ENCODE measurements around the gene NTHL1. TPM values are rescaled to one million over a fixed set of nuclear protein-coding genes. Genes with fewer than 3 reads are reported as not detected.

Gene NTHL1
- total RNA-seq, 1 experiment from 2014 or later: 51.6 TPM

DNA sequence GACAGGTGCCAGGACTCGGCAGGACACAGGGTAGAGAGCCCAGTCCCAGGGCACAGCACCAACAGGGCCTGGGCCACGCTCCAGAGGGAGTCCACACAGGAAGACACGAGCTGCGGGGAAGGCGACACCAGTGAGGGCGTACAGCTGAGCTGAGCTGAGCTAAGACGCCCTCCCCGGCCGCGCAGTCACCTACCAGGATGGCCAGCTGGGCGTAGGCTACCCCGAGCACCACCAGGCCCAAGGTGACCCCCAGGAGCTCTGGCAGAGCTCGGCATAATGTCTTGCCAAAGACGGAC lies 42.8 kb upstream of the NTHL1 start:
- Histone ChIP-seq H3K27me3 (replicated peaks; ENCODE audit: insufficient read depth, low read depth, low read length, poor library complexity) (no peaks in the 10 kb centered on the region), H3K4me1 (ENCODE audit: insufficient read depth, low read length, poor library complexity, severe bottlenecking) (no peaks in the 10 kb centered on the region), H3K36me3 (ENCODE audit: insufficient read depth, low read length, poor library complexity, severe bottlenecking) (peaks cover 57% of the 10 kb centered on the region), H3K4me3 (ENCODE audit: low read depth, low read length, poor library complexity, severe bottlenecking) (no peak overlapping the region), H3K9me3 (ENCODE audit: low read depth, low read length, poor library complexity, severe bottlenecking) (no peaks in the 10 kb centered on the region), H3K27ac (ENCODE audit: low read depth, low read length, poor library complexity, severe bottlenecking) (no peak overlapping the region)
- TF ChIP-seq EZH2 (IDR thresholded peaks at IDR 0.05; ENCODE audit: borderline replicate concordance, low read depth, low read length, poor library complexity, severe bottlenecking) (no peak), CTCF (conservative IDR thresholded peaks at IDR 0.05; ENCODE audit: low read depth, low read length) (no peak)
- CTCF ChIA-PET: no interaction called here
- no peak for DNase-seq (ENCODE audit: low spot score)
- BruUV-seq (replicated peaks): no TSS peak
- POLR2A ChIA-PET (ENCODE audit: low non-redundant PET): no interaction called here
- intact Hi-C loops (cut with micrococcal nuclease; ENCODE audit: unreplicated experiment): no loop called here

DNA sequence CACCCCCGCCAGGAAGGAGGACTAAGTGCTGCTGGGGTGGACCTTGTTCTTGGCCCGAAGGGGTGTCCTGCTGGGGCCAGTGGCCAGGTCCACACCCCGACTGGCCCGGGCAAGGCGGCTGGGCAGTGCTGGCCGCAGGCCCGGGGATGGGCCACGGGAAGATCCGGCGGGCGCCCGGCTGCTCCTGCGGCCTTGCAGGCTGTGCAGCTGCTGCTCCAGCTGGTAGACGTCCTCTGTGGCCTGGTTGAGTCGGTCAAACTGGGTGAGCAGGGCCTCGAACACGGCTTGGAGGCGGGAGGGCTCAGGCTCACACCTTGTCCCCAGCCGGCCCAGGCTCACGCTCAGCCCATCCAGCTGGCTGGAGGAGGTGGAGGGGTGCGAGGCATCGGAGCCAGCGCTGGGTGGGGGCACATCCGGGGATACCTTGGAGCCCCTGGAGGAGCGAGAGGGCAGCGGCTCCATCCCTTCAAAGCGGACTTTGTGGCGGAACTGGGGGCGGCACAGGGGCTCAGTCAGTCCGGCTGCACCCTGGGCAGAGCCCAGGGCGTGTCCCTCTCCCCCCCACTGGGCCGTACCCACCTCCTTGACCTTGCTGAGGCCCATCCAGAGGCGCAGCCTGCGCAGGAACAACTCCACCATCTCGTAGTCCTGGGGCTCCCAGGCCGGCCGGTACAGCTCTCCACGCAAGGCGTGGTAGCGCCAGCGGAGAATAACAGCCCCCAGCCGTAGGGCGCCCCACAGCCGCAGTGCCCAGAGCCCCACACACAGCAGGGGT lies 42.3 kb upstream of the NTHL1 start:
- no peak for DNase-seq (ENCODE audit: low spot score)
- no peaks in the 10 kb centered on the region for H3K4me1 ChIP-seq (ENCODE audit: insufficient read depth, low read length, poor library complexity, severe bottlenecking)
- H3K4me3 ChIP-seq (ENCODE audit: low read depth, low read length, poor library complexity, severe bottlenecking): no peak overlapping the region
- no peaks in the 10 kb centered on the region for H3K27me3 ChIP-seq (replicated peaks; ENCODE audit: insufficient read depth, low read depth, low read length, poor library complexity)
- TF ChIP-seq CTCF (conservative IDR thresholded peaks at IDR 0.05; ENCODE audit: low read depth, low read length) (no peak), EZH2 (IDR thresholded peaks at IDR 0.05; ENCODE audit: borderline replicate concordance, low read depth, low read length, poor library complexity, severe bottlenecking) (no peak)
- ChIA-PET POLR2A (ENCODE audit: low non-redundant PET) (no interaction called here), CTCF (no interaction called here)
- BruUV-seq (replicated peaks): no TSS peak
- no peaks in the 10 kb centered on the region for H3K9me3 ChIP-seq (ENCODE audit: low read depth, low read length, poor library complexity, severe bottlenecking)
- H3K27ac ChIP-seq (ENCODE audit: low read depth, low read length, poor library complexity, severe bottlenecking): no peak overlapping the region
- H3K36me3 ChIP-seq (ENCODE audit: insufficient read depth, low read length, poor library complexity, severe bottlenecking): peaks cover 54% of the 10 kb centered on the region
- intact Hi-C loops (cut with micrococcal nuclease; ENCODE audit: unreplicated experiment): no loop called here

GRCh38 chr16:2088759-2089358 lies 41.2 kb upstream of the NTHL1 start:
- Histone ChIP-seq H3K9me3 (ENCODE audit: low read depth, low read length, poor library complexity, severe bottlenecking) (no peaks in the 10 kb centered on the region), H3K27me3 (replicated peaks; ENCODE audit: insufficient read depth, low read depth, low read length, poor library complexity) (no peaks in the 10 kb centered on the region), H3K36me3 (ENCODE audit: insufficient read depth, low read length, poor library complexity, severe bottlenecking) (peaks cover 50% of the 10 kb centered on the region), H3K4me3 (ENCODE audit: low read depth, low read length, poor library complexity, severe bottlenecking) (no peak overlapping the region), H3K27ac (ENCODE audit: low read depth, low read length, poor library complexity, severe bottlenecking) (no peak overlapping the region), H3K4me1 (ENCODE audit: insufficient read depth, low read length, poor library complexity, severe bottlenecking) (no peaks in the 10 kb centered on the region)
- BruUV-seq (replicated peaks): TSS peak; percentile 41
- intact Hi-C loops (cut with micrococcal nuclease; ENCODE audit: unreplicated experiment): no loop called here
- DNase-seq (ENCODE audit: low spot score): no peak
- CTCF ChIA-PET: no interaction called here
- no peak for TF ChIP-seq CTCF (conservative IDR thresholded peaks at IDR 0.05; ENCODE audit: low read depth, low read length)
- TF ChIP-seq EZH2 (IDR thresholded peaks at IDR 0.05; ENCODE audit: borderline replicate concordance, low read depth, low read length, poor library complexity, severe bottlenecking): no peak
- POLR2A ChIA-PET (ENCODE audit: low non-redundant PET): no interaction called here
